GM12878 (cell line): ENCODE data around the gene UNC80. TPM values are rescaled to one million over a fixed set of nuclear protein-coding genes. Genes with fewer than 3 reads are reported as not detected.

Experiments used
- ATAC-seq: fragments of 200-7000 bp; cut with Tn5 transposase; 3 replicates; pipeline ENCODE4 v1.9.1; 2020; ENCODE audit warnings: mild to moderate bottlenecking, moderate library complexity
- BruUV-seq: library from RNA; stranded (reverse); fragments of 400-500 nt; replicated peaks from 2 replicates; lab custom pipeline; 2021; lab: Mats Ljungman, UMichigan
- CTCF ChIA-PET: fragments of 300-600 bp; sonication (Branson Sonifier 250); formaldehyde crosslinking; extraction: SDS; loops from one replicate; lab custom pipeline; 2021; ENCODE audit warnings: inconsistent platforms; lab: Yijun Ruan, JAX
- POLR2A ChIA-PET: fragments of 350-600 bp; formaldehyde crosslinking; extraction: SDS; loops from one replicate; lab custom pipeline; 2021; ENCODE audit warnings: inconsistent platforms; lab: Charles Lee
- RAD21 ChIA-PET: fragments of 300-600 bp; sonication (Branson Sonifier 250); formaldehyde crosslinking; loops from one replicate; lab custom pipeline; 2023; ENCODE audit warnings: antibody characterized with exemption; ENCODE audit not compliant: unreplicated experiment; lab: Charles Lee
- SMC1A ChIA-PET: fragments of 300-600 bp; sonication (Branson Sonifier 250); formaldehyde crosslinking; loops from one replicate; lab custom pipeline; 2023; ENCODE audit not compliant: unreplicated experiment, uncharacterized antibody; lab: Charles Lee
- DNase-seq: peaks from one replicate; pipeline ENCODE4 v3.0.0-alpha.2; 2011; ENCODE audit warnings: low read depth, low spot score
- FAIRE-seq: peaks from 3 replicates; lab custom pipeline; 2011; peaks lifted over from hg19 to GRCh38; lab: Jason Lieb, UNC
- H2AFZ ChIP-seq: 2 replicates; pipeline ENCODE4 v1.6.0; 2011; ENCODE audit warnings: low read depth, low read length, control low read depth; ENCODE audit not compliant: control insufficient read depth
- H3K27ac ChIP-seq: 2 replicates; pipeline ENCODE4 v1.5.1; 2011; ENCODE audit warnings: control low read depth; ENCODE audit not compliant: control insufficient read depth, insufficient read depth
- H3K27me3 ChIP-seq, 2 experiments: replicated peaks in 1 of 2; 2 replicates each; pipeline versions ENCODE4 v1.6.0 to v1.6.1; 2011; ENCODE audit warnings: low read length in 1 of 2; ENCODE audit not compliant: control insufficient read depth in 2 of 2, insufficient read depth in 2 of 2
- H3K36me3 ChIP-seq, 2 experiments: 2 replicates each; pipeline ENCODE4 v1.5.1; 2011; ENCODE audit warnings: low read length in 1 of 2; ENCODE audit not compliant: control insufficient read depth in 2 of 2, insufficient read depth in 2 of 2
- H3K4me1 ChIP-seq: 2 replicates; pipeline ENCODE4 v1.6.1; 2011; ENCODE audit warnings: mild to moderate bottlenecking, low read length, moderate library complexity, mixed read lengths; ENCODE audit not compliant: control insufficient read depth, insufficient read depth
- H3K4me2 ChIP-seq: 2 replicates; pipeline ENCODE4 v1.6.0; 2011; ENCODE audit warnings: control low read depth; ENCODE audit not compliant: control insufficient read depth, insufficient read depth
- H3K4me3 ChIP-seq: fragments of 200-600 bp; sonication (generic); 2 replicates; pipeline ENCODE4 v1.5.1; 2016
- H3K79me2 ChIP-seq: 2 replicates; pipeline ENCODE4 v1.6.0; 2011; ENCODE audit warnings: low read length; ENCODE audit not compliant: control insufficient read depth, insufficient read depth
- H3K9ac ChIP-seq: 2 replicates; pipeline ENCODE4 v1.8.0; 2011; ENCODE audit warnings: low read length, control low read depth, mixed read lengths; ENCODE audit not compliant: control insufficient read depth, insufficient read depth
- H3K9me3 ChIP-seq: replicated peaks from 3 replicates; pipeline ENCODE4 v1.5.1; 2011; ENCODE audit warnings: mild to moderate bottlenecking, low read length; ENCODE audit not compliant: control insufficient read depth, insufficient read depth
- H4K20me1 ChIP-seq: 2 replicates; pipeline ENCODE4 v1.6.0; 2011; ENCODE audit not compliant: control insufficient read depth, insufficient read depth
- ASH2L ChIP-seq: fragments of 300-600, 200-600 bp; sonication (generic); IDR thresholded peaks from 2 replicates; pipeline ENCODE4 v1.6.1; 2017; ENCODE audit warnings: low read depth, mild to moderate bottlenecking, borderline replicate concordance
- BCL11A ChIP-seq: IDR thresholded peaks from 2 replicates; pipeline ENCODE4 v1.6.1; 2011; ENCODE audit warnings: low read depth, low read length
- BMI1 ChIP-seq: fragments of 450-650 bp; IDR thresholded peaks from 2 replicates; pipeline ENCODE4 v1.6.1; 2016; ENCODE audit warnings: mild to moderate bottlenecking, moderate library complexity, borderline replicate concordance
- GATAD2B ChIP-seq: fragments of 450-650 bp; conservative IDR thresholded peaks from 2 replicates; pipeline ENCODE4 v1.6.1; 2017; ENCODE audit warnings: low read depth, mild to moderate bottlenecking, moderate library complexity
- MEF2A ChIP-seq: IDR thresholded peaks from 2 replicates; pipeline ENCODE4 v1.6.1; 2011; ENCODE audit warnings: low read depth, mild to moderate bottlenecking, low read length, moderate library complexity; ENCODE audit not compliant: insufficient read depth
- NR2C1 ChIP-seq: fragments of 450-650 bp; IDR thresholded peaks from 2 replicates; pipeline ENCODE4 v1.6.1; 2017; ENCODE audit warnings: antibody characterized with exemption, mild to moderate bottlenecking, moderate library complexity
- NR2C2 ChIP-seq: IDR thresholded peaks from 2 replicates; pipeline ENCODE4 v1.6.1; 2011; ENCODE audit warnings: borderline replicate concordance, low read depth; ENCODE audit not compliant: control insufficient read depth, insufficient read length
- PAX8 ChIP-seq: fragments of 450-650 bp; IDR thresholded peaks from 2 replicates; pipeline ENCODE4 v1.6.1; 2017; ENCODE audit warnings: mild to moderate bottlenecking, moderate library complexity
- RELB ChIP-seq: fragments of 450-650 bp; IDR thresholded peaks from 2 replicates; pipeline ENCODE4 v1.6.1; 2017; ENCODE audit warnings: low read depth, mild to moderate bottlenecking, moderate library complexity
- SIN3A ChIP-seq: IDR thresholded peaks from 2 replicates; pipeline ENCODE4 v1.6.1; 2012; ENCODE audit warnings: low read depth, low read length, improper control_type of control experiment
- SKIL ChIP-seq: fragments of 450-650 bp; IDR thresholded peaks from 2 replicates; pipeline ENCODE4 v1.6.1; 2017; ENCODE audit warnings: mild to moderate bottlenecking, low read depth, inconsistent platforms; ENCODE audit not compliant: poor library complexity, severe bottlenecking
- SRF ChIP-seq, 2 experiments: IDR thresholded peaks; 2 replicates each; pipeline ENCODE4 v1.6.1; 2011; ENCODE audit warnings: low read depth in 2 of 2, low read length in 2 of 2, mild to moderate bottlenecking in 1 of 2, moderate library complexity in 1 of 2
- ZNF274 ChIP-seq: IDR thresholded peaks from one replicate; pipeline ENCODE4 v1.8.0; 2011; ENCODE audit not compliant: insufficient read length, insufficient read depth
- whole genome bisulfite sequencing: methylation state at CpG from one replicate; pipeline ENCODE4 v1.1.6; 2016; ENCODE audit warnings: low lambda C conversion rate; ENCODE audit not compliant: insufficient replicate concordance, insufficient coverage; ENCODE audit errors: missing lambda C conversion rate; 5-methylcytosine and 5-hydroxymethylcytosine counted together
- in situ Hi-C: fragments of 300-500 bp; cut with MboI; formaldehyde crosslinking; loops from 9 replicates; pipeline ENCODE4 v1.14.3; 2018; ENCODE audit warnings: mixed read lengths
- intact Hi-C: fragments of 100-400 bp; cut with micrococcal nuclease; formaldehyde crosslinking; loops from one replicate; pipeline ENCODE4 v1.14.2; 2022; ENCODE audit not compliant: unreplicated experiment
- polyA plus RNA-seq, 11 experiments: library from polyadenylated mRNA; depleted of rRNA in 4 of 11; unstranded in 6 of 11; stranded (reverse) in 5 of 11; fragments of >200 nt; fragmentation: Nextera tagmentation in 4 of 11; fragmentation: Illumina TruSeq in 1 of 11; extraction: Ambion mirVana in 4 of 11; extraction: Trizol in 1 of 11; gene quantifications; 1 replicate in 1 of 11; 2 replicates in 10 of 11; pipeline versions ENCODE4 v1.2.1 to v1.2.3, GENCODE V29; 2011 to 2016; ENCODE audit warnings: inconsistent platforms in 2 of 11, missing spikeins in 2 of 11, low read depth in 1 of 11
- total RNA-seq, 4 experiments: library from RNA; depleted of rRNA in 3 of 4; stranded (reverse); fragments of >200 nt in 3 of 4; fragmentation: Illumina TruSeq in 1 of 4; extraction: Trizol in 1 of 4; gene quantifications; 2 replicates each; pipeline versions ENCODE4 v1.2.1 to v1.2.3, GENCODE V29; 2013 to 2021
- TF ChIP-seq, protein P1 (sequence below): IDR thresholded peaks from 2 replicates; pipeline ENCODE4 v1.6.1; 2012; ENCODE audit warnings: low read length, inconsistent platforms

UNC80 gene
- total and polyA plus RNA-seq, 10 of the 15 experiments (the other 5 are each of a cell fraction or from before 2014, with no cell fraction given) = not detected

DNA sequence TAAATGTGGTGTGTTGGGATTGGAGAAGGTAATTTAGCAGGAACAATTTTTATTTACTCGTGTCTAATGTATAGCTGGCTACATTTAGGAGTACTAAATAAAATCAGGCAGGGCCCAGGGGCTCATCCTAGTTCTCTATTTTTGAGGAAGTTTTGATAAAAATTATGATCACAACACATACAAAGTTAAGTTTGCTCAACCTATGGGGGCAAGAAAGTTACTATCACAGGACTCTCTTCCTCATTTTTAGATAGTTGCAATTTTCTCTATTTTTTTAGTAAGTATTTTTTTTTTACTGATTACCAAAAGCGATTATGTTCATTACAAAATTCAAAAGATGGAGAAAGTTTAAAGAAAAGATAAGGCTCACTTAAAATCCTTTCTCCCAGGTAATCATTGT lies 170.8 kb downstream of the UNC80 start (continued):
- TF ChIP-seq, protein P1, sequence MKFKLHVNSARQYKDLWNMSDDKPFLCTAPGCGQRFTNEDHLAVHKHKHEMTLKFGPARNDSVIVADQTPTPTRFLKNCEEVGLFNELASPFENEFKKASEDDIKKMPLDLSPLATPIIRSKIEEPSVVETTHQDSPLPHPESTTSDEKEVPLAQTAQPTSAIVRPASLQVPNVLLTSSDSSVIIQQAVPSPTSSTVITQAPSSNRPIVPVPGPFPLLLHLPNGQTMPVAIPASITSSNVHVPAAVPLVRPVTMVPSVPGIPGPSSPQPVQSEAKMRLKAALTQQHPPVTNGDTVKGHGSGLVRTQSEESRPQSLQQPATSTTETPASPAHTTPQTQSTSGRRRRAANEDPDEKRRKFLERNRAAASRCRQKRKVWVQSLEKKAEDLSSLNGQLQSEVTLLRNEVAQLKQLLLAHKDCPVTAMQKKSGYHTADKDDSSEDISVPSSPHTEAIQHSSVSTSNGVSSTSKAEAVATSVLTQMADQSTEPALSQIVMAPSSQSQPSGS = no peak
- TF ChIP-seq NR2C1 (no peak), BCL11A (no peak), ASH2L (no peak), MEF2A (no peak)
- TF ChIP-seq, all 136 proteins: peak for 0

- WGBS = 20% methylated on average over 5 of the region's 5 CpGs
- H2AFZ ChIP-seq = no peak overlapping the region
- ChIA-PET RAD21 (no interaction called here), SMC1A (interaction anchor here (0.5 to 1.9 kb wide), 5 partner anchors 9 to 211 kb away, joined by 3 to 5 read pairs (median 3); no protein-coding TSS in a partner anchor), CTCF (interaction anchor here (1.4 to 2.1 kb wide), 2 partner anchors 15 to 256 kb away, joined by 3 to 7 read pairs; no protein-coding TSS in a partner anchor), POLR2A (no interaction called here)
- H4K20me1 ChIP-seq = no peaks in the 10 kb centered on the region
- H3K9me3 ChIP-seq = no peaks in the 10 kb centered on the region
- FAIRE-seq (no peak), DNase-seq (no peak), ATAC-seq (no peak)
- no peak overlapping the region for H3K9ac ChIP-seq
- no peak overlapping the region for H3K27ac ChIP-seq
- in situ Hi-C loops (no loop called here), intact Hi-C loops (no loop called here)
- no peak overlapping the region for H3K4me3 ChIP-seq
- H3K4me2 ChIP-seq = no peak overlapping the region
- H3K4me1 ChIP-seq = no peaks in the 10 kb centered on the region
- no peaks in the 10 kb centered on the region for H3K79me2 ChIP-seq
- no peaks in the 10 kb centered on the region for H3K27me3 ChIP-seq
- BruUV-seq = no TSS peak
- H3K36me3 ChIP-seq = no peaks in the 10 kb centered on the region
- TF ChIP-seq BMI1 = no peak
- no peak for TF ChIP-seq GATAD2B
- no peak for TF ChIP-seq ZNF274
- no peak for TF ChIP-seq RELB
- no peak for TF ChIP-seq NR2C2
- TF ChIP-seq SRF (IDR thresholded peaks at IDR 0.05; ENCODE audit: low read depth in 2 of 2, low read length in 2 of 2) = no peak
- no peak for TF ChIP-seq ASH2L
- TF ChIP-seq SIN3A = no peak
- no peak for TF ChIP-seq SKIL
- no peak for TF ChIP-seq PAX8
Observed at GRCh38 chr2:209942936-209943605, 171.4 kb downstream of the UNC80 start.
